Right ventricle myocardium superior (tissue), 1 donor: ENCODE measurements around the gene TRIP4. TPM values are rescaled to one million over a fixed set of nuclear protein-coding genes. Genes with fewer than 3 reads are reported as not detected.
A peak's percentile ranks its signal among the peaks of the same experiment; 100 is the strongest.
"Not testable (repeated sequence)": the region's sequence is repeated elsewhere in the genome, so short reads cannot be mapped to it uniquely, and the experiment has no call there.

Source experiments
- ATAC-seq: fragments of 200-7000 bp; cut with Tn5 transposase; one replicate; pipeline ENCODE4 v1.9.1; 2020; ENCODE audit warnings: mild to moderate bottlenecking; ENCODE audit not compliant: poor library complexity
- DNase-seq: peaks from one replicate; pipeline ENCODE4 v3.0.0-alpha.2; 2020
- intact Hi-C: fragments of 100-400 bp; cut with DNase I; formaldehyde crosslinking; loops from one replicate; pipeline ENCODE4 v1.11.2; 2022
- total RNA-seq: library from RNA; stranded (reverse); fragmentation: NEBNext Ultra II Directional; extraction: Animal tissue kit (Norgen Biotek cat#: 25700); gene quantifications from one replicate; pipeline ENCODE4 v1.2.1, GENCODE V29; 2021
- donor health status: DM: no; HTN: yes; CAD: no; lungs with severe emphysema.

TRIP4 gene
- total RNA-seq, 1 donor from 2014 or later = 13.1 TPM

DNA sequence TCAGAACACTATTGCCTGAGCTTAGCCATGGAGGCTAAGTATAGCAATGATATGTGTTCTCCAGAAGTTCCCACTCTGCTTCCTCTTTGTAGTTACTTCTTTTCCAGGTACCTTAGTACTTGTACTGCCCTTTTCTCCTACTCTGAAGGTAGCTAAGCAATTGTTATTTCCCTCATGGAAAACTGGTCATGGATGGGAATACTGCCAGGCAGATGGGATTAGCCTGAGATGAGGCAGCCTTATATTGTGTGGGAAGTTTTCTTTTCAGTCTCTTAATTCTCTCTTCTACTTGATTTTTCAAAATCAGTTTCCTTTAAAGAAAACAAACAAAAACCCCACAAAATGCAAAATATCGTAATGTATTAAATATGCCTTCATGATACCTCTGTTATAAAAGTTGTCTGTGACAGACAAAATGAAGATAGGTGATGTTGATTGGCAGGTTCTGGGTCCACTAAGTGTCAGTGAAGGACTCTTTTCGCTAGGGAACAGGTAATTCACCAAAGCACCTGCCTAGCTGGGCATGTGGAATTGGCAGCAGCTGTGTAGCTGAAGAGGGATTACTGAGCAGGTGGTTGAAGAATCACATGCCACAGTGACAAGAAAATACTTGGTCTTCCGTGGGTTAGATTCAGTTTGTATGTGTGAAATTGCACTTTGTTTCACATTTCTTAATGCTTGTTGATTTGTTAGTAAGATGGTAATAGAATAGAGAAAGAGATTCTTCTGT lies 76.8 kb downstream of the TRIP4 start:
- intact Hi-C loops = no loop called here
- ATAC-seq = no peak
- no peak for DNase-seq

DNA sequence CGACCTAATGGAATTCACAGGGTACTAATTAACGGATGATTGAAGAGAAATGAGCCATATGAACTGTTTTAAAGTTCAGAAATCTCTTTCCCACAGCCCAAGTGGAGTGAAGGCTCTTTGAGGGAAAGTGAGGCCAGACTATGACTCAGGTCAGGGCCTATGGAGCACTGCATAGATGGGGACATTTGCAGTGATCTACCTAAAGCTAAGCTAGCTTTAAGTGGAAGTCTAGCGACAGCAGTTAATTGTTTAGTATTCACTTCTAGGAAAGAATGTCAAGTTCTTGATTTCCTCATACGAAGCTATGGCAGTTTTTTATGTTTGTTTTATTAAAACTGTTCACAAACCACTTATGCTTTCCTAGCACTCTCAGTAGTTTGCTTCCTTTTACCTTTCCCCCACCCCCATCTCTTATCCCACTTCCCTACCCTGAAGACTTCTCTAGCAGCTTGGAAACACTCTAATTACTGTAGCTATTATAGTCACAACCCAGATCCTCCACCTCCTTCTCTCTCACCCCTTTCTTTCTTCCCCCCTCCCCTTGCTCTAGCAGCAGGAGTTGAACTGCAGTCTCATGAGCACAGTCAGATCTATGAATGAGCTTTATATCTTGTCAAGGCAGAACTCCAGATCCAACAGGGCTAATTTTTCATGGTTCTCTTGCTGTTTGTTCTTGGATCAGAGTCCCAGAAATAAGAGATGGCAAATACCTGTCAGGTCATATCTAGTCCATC lies 78.9 kb downstream of the TRIP4 start:
- ATAC-seq (no peak), DNase-seq (no peak)
- intact Hi-C loops = no loop called here

DNA sequence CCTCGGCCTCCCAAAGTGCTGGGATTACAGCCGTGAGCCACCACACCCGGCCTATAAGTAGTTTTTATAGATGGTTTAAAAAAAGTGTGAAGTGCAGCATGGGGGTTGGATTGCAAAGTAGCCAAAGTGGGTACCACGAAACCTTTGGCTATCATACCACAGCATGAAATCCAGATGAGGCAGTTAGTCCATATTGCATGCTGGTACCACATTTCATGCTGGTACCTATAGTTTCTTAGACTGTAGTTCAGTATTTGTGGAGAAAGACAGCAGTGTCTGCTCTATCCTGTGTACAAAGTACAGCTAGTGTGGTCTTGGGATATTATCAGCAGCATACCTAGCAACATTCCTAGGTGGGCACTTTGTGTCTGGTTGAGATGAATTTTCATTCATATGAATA lies 84.5 kb downstream of the TRIP4 start:
- ATAC-seq = no peak
- no peak for DNase-seq
- intact Hi-C loops = no loop called here

DNA sequence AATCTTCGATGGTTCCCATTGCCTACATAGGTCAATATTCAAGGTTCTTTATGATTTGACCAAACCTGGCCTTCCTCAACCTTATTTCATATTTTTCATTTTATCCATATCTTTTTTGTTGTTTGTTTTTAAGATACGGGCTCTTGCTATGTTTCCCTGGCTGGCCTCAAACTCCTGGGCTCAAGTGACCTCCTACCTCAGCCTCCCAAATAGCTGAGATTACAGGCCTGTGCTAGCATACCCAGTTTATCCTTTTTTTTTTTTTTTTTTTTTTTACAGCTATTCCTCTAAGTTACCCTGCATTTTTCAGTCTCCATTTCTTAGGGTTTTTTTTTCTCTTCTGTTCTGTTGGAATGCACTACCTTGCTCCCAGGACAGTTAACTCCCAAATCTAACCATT lies 87.2 kb downstream of the TRIP4 start:
- ATAC-seq = no peak
- DNase-seq = no peak
- intact Hi-C loops = no loop called here

DNA sequence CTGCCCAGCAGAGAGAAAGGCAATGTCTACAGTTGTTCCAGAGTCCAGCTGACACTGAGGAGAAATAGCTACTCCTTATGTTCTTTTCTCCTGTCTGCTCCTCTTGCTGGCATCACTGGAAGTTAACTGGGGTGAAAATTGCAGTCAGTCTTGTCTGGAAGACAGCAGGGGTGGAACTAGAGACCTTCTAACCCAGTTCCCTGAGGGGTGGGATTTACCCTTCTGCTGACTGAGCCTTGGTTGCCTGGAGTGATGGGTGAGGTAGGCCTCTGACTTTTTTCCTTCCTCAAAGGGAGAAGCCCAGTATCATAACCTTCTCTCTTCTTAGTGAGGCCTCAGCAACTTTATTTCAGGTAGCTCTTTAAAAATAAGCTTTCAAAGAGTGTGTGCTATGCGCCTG lies 88.9 kb downstream of the TRIP4 start:
- DNase-seq = no peak
- ATAC-seq = no peak
- intact Hi-C loops = no loop called here

DNA sequence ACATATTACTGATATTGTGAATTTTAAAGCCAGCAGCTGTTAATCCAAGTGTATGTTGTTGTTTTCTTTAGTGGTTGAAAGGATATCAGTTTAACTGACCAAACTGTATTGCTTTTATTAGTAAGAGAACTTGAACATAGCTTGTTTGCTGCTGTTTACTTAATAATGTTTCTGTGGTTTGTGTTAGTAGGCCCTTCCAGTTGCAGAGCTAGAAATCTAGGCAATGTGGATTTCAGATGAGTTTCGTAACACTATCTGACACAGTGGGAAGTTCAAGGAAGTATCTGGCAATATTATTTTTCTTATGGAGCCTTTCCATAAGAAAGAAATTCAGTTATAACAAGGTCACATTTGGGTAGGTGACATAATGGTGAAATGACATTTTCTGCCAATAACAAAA lies 91.2 kb downstream of the TRIP4 start:
- intact Hi-C loops = no loop called here
- no peak for ATAC-seq
- DNase-seq = no peak

DNA sequence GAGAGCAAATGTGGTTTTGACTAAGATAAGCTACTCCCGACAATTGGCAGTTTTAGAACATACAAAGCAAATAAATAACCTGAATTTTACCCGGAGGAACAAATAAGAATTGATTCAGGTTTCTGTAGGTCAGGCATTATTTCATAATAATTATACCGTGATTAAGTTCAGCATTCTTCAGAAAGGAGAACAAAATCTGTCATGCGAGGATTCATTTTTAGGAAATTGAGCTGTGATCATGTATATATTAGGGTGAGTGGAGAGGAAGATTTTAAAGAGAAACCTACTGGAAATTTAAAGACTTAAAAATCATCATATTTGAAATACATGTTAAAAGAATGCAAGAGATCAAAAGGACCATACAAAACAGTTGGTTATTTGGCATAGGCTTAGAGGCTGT lies 93.3 kb downstream of the TRIP4 start:
- no peak for ATAC-seq
- intact Hi-C loops = no loop called here

DNA sequence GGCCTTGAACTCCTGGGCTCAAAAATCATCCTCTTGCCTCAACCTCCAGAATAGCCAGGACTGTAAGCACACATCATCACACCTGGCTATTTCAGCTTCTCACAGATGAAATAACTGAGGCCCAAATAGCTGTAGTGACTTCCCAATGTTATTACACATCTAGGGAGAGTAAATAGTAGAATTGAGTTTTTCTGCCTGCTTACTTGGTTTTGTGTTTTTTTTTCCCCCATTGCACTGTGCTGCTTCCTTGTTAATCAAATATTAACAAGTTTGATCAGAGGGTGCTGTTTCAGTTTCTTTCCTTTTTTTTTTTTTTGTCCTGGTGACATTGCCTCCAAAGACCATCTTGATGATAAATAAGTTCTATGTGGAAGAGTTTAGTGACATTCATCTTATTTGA lies 96.1 kb downstream of the TRIP4 start:
- intact Hi-C loops = no loop called here

More for the DNA sequence above, 93.3 kb downstream of the TRIP4 start:
- no peak for DNase-seq

DNA sequence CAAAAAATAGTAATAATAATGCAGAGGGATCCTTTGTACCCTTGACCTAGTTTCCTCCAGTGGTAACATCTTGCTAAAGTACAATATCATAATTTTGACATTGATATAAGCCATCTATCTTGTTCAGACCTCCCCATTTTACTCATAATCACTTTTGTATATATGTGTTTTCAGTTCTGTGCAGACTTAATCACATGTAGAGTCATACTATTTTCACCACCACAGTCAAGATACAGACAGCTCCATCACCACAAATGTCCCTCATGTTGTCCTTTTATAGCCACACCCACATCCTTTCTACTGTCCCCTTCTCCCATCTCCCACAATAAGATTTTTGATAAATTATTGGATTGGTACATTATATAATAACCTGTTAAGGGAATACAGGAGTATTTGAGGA lies 98.2 kb downstream of the TRIP4 start:
- no peak for DNase-seq
- no peak for ATAC-seq
- intact Hi-C loops = no loop called here

More for the DNA sequence above, 96.1 kb downstream of the TRIP4 start:
- ATAC-seq = no peak
- DNase-seq = no peak

DNA sequence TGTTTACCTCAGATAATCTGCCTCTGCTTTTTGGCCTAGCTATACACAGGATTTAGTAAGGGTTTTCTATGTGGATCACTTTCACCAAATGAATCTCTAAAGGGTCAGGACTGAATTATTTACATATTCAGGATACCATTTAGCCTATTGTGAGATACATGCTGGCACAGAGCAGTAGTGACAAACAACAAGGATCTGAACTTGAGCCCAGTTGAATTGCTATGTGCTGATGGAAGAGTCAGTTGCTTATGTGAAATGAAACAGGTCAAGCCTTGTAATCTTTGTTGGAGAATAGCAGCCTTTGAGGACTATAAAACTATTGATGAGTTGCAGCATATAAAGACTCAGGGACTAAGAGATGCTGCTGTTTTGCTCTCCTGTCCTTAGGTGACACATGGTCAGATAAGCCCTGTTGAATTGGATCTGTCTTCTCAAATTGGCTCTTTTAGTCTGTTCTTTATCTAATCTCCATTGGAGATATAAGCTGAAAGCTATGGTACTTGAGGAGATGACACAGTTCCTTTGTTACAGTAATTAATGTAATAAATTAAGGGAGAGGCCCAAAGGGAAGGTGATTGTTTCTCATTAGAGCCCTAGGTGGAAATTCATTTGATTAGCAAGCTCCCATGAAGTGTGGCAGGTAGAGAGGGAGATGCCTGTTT lies 103.1 kb downstream of the TRIP4 start:
- ATAC-seq (no peak), DNase-seq (no peak)
- intact Hi-C loops = no loop called here

DNA sequence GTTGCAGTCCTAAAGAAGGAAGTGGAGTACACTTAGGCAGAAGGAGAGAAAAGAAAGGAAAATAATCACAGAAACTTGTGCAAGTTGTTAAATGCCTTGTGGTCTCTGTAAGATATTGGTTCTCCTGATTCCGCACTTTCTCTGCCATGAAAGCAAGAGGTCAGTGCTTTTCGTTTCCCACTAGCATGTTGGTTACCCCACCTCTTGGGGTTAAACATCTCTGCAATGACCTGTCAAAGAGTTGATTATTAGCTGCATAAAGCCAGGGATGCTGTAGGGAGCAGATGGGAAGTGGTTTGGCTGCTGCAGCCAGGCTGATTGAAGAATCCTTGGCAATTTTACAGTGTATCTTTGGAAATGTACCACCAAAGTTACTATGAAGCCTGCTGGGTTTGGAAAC lies 106.0 kb downstream of the TRIP4 start:
- intact Hi-C loops = no loop called here
- DNase-seq (no peak), ATAC-seq (no peak)

DNA sequence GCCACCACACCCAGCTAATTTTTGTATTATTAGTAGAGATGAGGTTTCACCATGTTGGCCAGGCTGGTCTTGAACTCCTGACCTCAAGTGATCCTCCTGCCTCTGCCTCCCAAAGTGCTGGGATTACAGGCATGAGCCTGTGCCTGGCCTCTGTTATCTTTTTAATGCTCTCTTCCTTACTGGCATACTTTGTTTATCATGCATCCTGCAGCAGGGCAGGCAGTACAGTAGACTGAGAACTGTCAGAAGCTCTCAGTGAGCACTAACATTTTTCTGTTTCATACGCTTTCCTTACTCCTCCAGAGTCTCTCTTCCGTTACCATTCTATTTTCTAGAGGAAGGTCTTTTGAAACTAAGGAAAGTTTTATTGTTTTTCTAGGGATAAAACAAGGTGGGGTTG lies 108.3 kb downstream of the TRIP4 start:
- ATAC-seq, intact Hi-C loops, DNase-seq: not testable (repeated sequence)

DNA sequence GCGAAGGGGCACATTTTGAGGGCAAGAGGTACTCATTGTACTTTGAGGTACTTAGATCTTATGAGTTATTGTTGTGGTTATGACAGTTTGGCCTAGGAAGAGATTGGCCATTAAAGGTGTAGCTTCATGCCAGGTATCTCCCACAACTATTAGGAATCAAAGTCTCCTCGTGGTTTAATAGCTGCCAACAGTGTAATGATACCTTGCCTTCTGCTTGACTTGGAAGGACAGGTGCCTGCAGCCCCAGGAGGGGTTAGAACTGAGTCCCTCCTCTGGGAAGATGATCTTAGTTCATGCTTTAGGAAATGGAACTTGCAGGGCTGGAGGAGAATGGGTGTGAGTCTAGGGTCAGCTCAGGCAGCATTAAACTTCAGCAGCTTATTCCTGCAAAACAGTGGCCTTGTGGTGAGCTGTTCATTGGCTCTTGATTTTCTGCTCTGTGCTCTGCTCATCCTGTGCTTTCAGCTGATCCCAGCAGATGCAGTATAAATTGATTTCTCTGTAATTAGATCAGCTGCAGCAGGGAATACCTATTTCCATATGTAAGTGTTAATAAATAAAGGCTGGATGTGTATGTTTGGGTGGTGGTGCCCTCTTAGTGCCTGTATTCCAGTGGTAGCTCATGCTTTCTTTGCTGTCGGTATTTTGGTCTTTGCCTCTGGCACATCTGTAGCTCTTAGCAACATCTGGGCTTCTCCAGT lies 113.2 kb downstream of the TRIP4 start:
- ATAC-seq (no peak), DNase-seq (no peak)
- intact Hi-C loops = no loop called here

DNA sequence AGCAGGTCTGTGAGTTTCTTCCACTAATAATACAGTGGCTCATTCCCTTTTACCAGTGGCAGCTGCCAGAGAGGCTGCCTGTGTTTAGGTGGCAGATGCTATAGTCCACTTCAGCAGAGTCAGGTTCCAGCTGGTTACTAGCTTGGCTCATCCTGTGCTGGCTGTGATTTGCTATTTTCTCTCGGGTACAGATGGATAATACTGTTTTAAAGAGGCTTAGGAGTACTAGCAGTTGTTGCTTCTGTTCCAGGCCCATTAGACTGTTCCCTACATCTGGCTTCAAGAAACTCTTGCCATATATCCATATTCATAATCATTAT lies 113.7 kb downstream of the TRIP4 start:
- no peak for DNase-seq
- intact Hi-C loops = no loop called here
- peak; percentile 37 for ATAC-seq

DNA sequence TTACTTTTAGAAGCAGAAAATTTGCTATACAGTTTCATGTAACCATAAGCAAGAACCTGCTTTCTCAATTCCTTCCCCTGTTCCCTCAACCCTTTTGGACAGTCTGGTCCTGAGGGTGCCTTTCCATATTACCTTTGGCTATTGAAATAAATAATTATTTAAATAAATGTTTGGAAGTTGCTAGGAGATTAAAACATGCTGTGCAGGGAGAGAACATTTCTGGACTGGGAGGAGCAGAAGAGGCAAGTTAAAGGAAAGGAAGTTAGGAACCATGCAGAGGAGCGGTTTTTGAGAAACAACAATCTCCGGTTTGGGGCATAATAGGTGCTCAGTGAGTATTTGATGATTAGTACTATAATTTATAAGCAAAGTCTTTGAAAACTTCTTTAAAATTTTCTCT lies 114.5 kb downstream of the TRIP4 start:
- DNase-seq (no peak), ATAC-seq (no peak)
- intact Hi-C loops = no loop called here

DNA sequence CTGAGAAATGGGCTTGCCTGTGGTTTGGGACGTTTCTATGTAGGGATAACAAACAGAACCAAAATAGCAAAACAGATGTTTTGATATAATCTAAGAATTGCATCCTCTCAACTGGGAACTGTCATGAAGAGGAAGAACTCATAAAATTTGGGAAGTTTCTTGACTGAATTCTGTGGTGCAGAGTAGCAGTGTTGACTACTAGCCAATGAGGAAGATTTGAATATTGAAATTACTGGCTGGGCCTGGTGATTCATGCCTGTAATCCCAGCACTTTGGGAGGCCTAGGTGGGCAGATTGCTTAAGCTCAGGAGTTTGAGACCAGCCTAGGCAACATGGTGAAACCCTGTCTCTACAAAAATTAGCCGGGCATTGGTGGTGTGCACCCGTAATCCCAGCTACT lies 114.9 kb downstream of the TRIP4 start:
- DNase-seq = no peak
- peak; percentile 40 for ATAC-seq
- intact Hi-C loops = no loop called here

DNA sequence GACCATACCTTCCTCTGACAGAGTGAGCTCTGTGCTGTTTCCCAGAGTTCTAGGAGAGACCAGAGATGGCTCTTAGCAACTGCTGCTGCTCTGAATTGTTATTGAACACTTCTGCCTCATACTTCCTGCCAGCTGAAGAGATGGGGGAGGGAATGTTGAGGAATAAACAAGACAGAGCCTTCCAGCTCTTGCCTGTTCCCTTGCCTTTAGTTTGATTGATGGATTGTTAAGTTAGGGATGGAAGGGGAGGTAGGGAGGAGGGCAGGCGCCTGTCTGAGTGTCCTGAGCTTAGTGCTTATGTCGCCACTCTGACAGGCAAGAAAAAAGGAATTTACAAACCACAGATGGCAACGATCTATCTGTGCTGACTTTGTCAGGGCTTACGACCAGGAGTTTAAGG lies 115.6 kb downstream of the TRIP4 start:
- DNase-seq = no peak
- intact Hi-C loops = no loop called here
- ATAC-seq = peak; percentile 10

DNA sequence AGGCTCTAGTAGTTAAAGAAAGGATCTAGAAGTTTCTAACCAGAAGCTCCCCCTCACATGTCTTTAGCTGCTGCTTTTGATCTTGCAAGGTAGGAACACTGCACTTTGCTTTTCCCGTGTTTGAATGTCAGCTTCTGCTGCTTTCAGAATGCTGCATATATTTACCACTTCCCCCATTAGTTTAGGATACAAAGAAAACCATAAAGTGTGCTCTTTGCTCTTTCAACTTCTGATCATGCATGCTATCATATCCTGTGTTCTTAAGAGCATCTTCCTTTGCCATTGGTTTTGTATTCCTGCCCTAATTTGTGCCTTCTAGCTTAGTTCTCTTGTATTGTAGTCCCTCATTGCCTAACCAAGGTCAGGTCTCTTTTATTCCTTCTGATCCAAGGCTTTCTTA lies 116.0 kb downstream of the TRIP4 start:
- DNase-seq = no peak
- intact Hi-C loops = no loop called here
- ATAC-seq = no peak
